ENCODE measurements around the gene RECK. TPM values are rescaled to one million over a fixed set of nuclear protein-coding genes. Genes with fewer than 3 reads are reported as not detected.

RECK gene
- total RNA-seq, 4 donors from 2014 or later, result 15.6 to 24.1 (median 18.7) TPM

- TF ChIP-seq POLR2A (IDR thresholded peaks at IDR 0.05), result no peak
- no peak for TF ChIP-seq EP300 (IDR thresholded peaks at IDR 0.05)
- TF ChIP-seq, protein P1, sequence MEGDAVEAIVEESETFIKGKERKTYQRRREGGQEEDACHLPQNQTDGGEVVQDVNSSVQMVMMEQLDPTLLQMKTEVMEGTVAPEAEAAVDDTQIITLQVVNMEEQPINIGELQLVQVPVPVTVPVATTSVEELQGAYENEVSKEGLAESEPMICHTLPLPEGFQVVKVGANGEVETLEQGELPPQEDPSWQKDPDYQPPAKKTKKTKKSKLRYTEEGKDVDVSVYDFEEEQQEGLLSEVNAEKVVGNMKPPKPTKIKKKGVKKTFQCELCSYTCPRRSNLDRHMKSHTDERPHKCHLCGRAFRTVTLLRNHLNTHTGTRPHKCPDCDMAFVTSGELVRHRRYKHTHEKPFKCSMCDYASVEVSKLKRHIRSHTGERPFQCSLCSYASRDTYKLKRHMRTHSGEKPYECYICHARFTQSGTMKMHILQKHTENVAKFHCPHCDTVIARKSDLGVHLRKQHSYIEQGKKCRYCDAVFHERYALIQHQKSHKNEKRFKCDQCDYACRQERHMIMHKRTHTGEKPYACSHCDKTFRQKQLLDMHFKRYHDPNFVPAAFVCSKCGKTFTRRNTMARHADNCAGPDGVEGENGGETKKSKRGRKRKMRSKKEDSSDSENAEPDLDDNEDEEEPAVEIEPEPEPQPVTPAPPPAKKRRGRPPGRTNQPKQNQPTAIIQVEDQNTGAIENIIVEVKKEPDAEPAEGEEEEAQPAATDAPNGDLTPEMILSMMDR (IDR thresholded peaks at IDR 0.05), result no peak
- Histone ChIP-seq H3K27me3 (no peaks in the 10 kb centered on the region), H3K9me3 (no peaks in the 10 kb centered on the region), H3K4me3 (no peak overlapping the region), H3K27ac (peak overlapping the region in 1 of 4 donors; percentile 11), H3K36me3 (peaks cover 0 to 5% (median 0%) of the 10 kb centered on the region in 3 donors), H3K4me1 (no peaks in the 10 kb centered on the region)
- no peak for DNase-seq (ENCODE audit: low spot score in 2 of 2)
- 72 to 80% methylated on average over 4 of the region's 4 CpGs for WGBS, 2 donors
Measured at GRCh38 chr9:36101916-36102741, 65.4 kb downstream of the RECK start.

DNA sequence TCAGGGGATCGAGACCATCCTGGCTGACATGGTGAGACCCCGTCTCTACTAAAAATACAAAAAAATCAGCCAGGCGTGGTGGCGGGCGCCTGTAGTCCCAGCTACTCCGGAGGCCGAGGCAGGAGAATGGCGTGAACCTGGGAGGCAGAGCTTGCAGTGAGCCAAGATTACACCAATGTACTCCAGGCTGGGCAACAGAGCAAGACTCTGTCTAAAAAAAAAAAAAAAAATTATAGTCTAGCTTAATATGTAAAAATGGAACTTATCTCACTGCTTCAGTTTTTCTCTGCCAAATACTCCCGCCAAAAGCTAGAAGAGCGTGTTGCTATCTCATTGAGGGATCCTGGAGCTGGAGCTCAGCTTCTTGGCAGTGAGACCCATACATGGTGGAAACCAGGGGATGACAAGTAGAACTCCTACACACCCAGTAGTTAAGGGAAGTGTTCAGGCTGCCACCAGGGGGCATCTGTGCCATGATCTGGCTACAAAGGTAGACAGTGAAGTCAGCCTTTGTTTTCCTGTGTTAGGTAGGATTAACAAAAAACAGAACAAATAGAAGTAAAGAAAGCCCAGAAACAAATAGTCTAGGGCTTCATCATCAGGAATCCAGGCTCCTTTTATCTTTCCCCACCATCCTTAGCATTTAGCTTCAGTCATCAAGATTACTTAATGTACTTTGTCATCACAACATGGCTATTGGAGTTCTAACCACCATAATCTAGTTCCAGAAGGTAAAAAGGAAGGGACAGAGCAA is 66.2 kb downstream of the RECK start:
- TF ChIP-seq EP300 (IDR thresholded peaks at IDR 0.05), result no peak
- TF ChIP-seq, protein P1 (IDR thresholded peaks at IDR 0.05), result peak; percentile 63 to 84 (median 80)
- Histone ChIP-seq H3K4me3 (no peak overlapping the region), H3K9me3 (no peaks in the 10 kb centered on the region), H3K4me1 (no peaks in the 10 kb centered on the region), H3K36me3 (peaks cover 0 to 9% (median 0%) of the 10 kb centered on the region in 3 donors), H3K27ac (peak overlapping the region in 2 of 4 donors; percentile 12 to 13), H3K27me3 (no peaks in the 10 kb centered on the region)
- peak; percentile 67 to 75 for DNase-seq (ENCODE audit: low spot score in 2 of 2)
- WGBS, 2 donors, result 82 to 88% methylated on average over 10 of the region's 10 CpGs

DNA sequence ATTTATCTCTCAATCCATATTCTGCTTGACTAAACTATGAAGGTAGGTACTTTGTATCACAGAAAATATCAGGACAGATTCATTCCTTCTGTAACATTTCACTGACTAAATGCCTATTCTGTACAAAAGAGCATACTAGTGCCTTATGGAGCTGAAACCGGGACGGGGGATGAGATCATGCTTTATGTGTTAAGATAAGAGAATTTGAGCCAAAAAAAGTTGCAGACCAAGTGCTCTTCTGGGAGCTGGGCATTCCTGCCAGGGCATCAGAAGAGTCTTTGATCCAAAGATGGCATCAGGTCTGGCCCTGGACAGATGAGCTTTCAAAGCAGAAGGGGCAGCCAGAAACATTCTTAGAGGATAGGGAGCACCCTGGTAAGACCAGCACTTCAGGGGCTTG is 72.4 kb downstream of the RECK start:
- Histone ChIP-seq H3K27ac (no peak overlapping the region), H3K27me3 (no peaks in the 10 kb centered on the region), H3K36me3 (peaks cover 0 to 66% (median 2%) of the 10 kb centered on the region in 3 donors), H3K4me1 (no peaks in the 10 kb centered on the region), H3K4me3 (no peak overlapping the region), H3K9me3 (no peaks in the 10 kb centered on the region)
- no peak for DNase-seq (ENCODE audit: low spot score in 2 of 2)
- TF ChIP-seq EP300 (IDR thresholded peaks at IDR 0.05) (no peak), POLR2A (IDR thresholded peaks at IDR 0.05) (no peak)
- TF ChIP-seq, protein P1 (IDR thresholded peaks at IDR 0.05), result no peak
- WGBS, 2 donors, result 43 to 63% methylated on average over 2 of the region's 2 CpGs

DNA sequence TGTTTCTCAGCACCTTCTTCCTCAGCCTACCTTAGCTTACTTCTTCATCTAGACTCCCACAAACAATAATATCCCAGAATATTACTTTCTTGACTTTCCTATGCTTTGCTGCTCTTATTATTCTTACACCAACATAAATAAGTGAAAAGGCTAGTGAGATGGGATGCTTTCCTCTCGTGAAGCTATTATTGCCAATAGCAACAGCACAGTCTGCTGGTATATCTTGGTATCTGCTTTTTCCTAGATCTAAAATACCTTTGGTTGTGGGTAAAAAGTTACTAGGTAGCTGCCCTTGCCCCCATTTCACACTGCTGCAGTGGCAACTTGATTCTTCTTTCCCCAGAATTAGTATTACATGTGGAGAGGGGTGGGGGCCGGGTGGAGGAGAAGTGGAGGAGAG is 73.7 kb downstream of the RECK start:
- Histone ChIP-seq H3K36me3 (peaks cover 0 to 71% (median 2%) of the 10 kb centered on the region in 3 donors), H3K27me3 (no peaks in the 10 kb centered on the region), H3K4me1 (no peaks in the 10 kb centered on the region), H3K4me3 (no peak overlapping the region), H3K9me3 (no peaks in the 10 kb centered on the region), H3K27ac (no peak overlapping the region)
- TF ChIP-seq, protein P1 (IDR thresholded peaks at IDR 0.05), result no peak
- TF ChIP-seq POLR2A (IDR thresholded peaks at IDR 0.05) (no peak), EP300 (IDR thresholded peaks at IDR 0.05) (no peak)
- DNase-seq (ENCODE audit: low spot score in 2 of 2), result no peak
- 54 to 87% methylated on average over 2 of the region's 2 CpGs for WGBS, 2 donors

- Histone ChIP-seq H3K9me3 (no peaks in the 10 kb centered on the region), H3K27me3 (no peaks in the 10 kb centered on the region), H3K4me1 (no peaks in the 10 kb centered on the region), H3K4me3 (no peak overlapping the region), H3K27ac (no peak overlapping the region), H3K36me3 (peaks cover 0 to 78% (median 2%) of the 10 kb centered on the region in 3 donors)
- 94 to 96% methylated on average over 3 of the region's 3 CpGs for WGBS, 2 donors
- DNase-seq (ENCODE audit: low spot score in 2 of 2), result no peak
- TF ChIP-seq EP300 (IDR thresholded peaks at IDR 0.05) (no peak), POLR2A (IDR thresholded peaks at IDR 0.05) (no peak)
- TF ChIP-seq, protein P1 (IDR thresholded peaks at IDR 0.05), result no peak
Measured at GRCh38 chr9:36112516-36112915, 75.8 kb downstream of the RECK start.

Data from tibial nerve (tissue), 4 donors.